HG02588 (cell line): ENCODE results near the gene EFNA5.

Experiments
- ATAC-seq: cut with Tn5 transposase; IDR thresholded peaks from one replicate; pipeline ENCODE4 v1.9.1; 2021; ENCODE audit warnings: mild to moderate bottlenecking, moderate library complexity; ENCODE audit not compliant: unreplicated experiment

Gene EFNA5

DNA sequence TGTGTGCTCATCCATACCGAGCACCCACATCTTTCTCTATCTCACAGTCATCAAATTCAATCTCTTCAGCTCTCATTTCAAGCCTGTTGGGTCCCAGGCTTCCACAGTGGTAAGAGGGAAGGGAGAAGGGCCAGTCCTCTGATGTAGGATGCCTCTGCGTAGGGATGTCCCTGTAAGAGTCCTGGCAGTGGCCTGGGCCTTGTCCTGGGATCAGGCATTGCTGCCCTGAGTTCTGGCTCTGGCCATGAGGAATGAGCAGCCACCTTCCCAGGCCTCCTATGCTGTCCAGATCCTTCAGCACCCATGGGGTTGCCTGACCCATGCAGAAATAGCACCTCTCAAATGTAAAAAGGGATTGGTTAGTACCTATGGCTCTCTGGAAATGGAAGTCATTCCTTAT lies 121.2 kb downstream of the EFNA5 start:
- no peak for ATAC-seq

DNA sequence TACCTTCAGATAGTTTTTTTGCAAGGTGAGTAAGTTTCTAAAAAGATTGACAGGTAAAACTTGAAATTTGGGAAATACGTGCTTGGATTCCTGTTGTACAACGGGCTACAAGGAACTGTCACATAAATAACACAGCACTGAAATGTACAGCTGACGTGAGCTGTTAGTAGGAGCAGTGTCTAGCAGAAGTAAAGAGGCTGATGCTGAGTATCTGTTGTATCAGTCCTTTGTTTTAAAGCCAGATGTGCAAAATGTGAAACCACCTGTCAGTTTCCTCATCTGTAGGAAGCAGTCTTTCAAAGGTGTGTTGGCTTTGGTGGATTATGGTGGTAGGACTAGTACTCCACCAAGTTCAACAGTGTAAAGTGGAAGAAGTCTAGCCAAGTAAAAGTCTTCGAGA lies 122.3 kb downstream of the EFNA5 start:
- ATAC-seq = no peak

DNA sequence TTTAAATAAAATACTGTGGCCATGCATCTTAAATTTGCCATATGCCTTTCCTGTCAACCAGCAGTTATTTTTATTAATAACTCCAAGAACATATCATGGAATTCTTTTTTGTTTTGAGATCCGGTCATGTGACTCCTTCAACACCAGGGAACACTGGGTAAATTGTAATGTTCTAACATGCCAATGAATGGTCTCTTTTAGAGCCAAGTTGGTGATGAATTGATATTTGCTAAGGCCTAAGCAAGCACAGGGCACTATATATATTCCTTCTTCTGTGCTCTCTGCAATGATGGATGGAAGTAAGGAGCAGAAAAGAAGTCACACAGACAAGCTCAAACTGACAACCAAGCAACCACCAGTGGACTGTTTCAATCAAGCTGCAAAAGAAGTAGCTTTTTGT lies 124.0 kb downstream of the EFNA5 start:
- ATAC-seq = no peak

DNA sequence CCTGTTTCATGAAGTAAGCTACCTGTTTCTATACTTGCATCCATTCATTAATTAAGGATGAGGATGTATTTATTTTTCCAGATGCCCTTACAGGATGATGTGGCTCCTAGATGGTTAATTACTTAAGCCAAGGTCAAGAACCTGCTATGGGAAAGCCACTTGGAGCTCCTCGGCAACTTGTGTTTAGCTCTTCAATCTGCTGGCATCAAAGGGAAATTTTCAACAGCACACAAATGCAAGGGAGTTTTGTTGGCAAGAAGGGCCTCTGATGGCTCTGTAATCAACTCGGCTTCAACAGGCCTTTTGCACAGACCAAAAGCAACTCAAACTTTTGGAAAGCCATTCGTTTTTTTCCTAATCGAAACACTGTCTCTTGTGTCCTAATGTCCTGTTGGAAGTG lies 125.3 kb downstream of the EFNA5 start:
- no peak for ATAC-seq

DNA sequence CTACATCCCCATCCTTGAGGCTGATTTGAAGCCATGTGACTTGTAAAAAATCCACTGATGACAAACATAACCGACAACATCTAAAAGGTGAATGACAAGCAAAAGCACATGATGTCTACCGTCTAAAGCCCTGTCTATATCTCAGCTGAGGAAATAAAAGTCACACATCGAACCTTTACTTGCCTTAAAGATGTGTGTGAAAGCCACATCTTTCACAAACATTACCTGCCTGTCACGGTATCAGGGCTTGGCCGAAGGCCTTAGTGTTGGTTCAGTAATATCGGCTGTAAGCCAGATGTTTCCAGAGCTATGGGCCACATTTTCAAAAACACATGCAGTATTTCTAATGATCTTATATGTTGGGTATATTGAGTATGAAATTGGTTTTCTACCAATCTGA lies 125.8 kb downstream of the EFNA5 start:
- ATAC-seq = no peak

DNA sequence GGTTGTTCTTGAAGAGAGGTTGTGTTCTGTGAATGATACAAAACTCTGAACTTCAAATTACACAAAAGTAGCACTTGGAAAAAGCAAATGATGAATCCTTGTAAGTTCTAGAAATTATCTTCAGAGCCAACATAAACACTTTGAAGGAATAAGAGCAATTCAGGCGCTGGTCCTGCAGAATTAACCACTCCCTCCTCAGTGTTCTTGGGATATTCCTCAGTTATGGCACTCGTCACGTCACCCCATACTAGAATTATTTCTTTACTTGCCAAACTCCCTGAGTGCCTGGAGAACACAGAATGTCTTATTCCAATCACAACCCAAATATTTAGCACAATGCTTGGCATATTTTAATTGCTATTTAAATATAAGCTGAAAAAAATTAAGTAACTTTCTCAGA lies 126.3 kb downstream of the EFNA5 start:
- ATAC-seq = no peak

DNA sequence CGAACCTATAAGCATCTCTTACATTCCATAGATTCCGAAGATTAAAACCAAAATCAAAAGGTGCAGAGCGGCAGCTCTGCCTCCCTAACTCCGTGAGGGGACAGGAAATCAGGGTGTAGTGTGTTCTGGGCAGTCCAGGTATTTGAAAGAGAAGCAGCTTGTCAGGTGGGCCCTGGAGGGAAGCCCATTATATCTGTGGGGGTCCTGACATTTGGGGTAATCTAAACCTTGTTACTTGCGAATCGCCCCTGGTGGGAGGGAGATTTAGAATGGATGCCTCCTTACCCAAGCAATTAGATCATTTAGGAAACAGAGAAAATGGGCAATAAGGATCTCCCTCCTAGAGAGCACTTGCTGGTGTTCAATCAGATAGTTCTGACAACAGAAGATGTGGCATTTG lies 126.9 kb downstream of the EFNA5 start:
- ATAC-seq = no peak

DNA sequence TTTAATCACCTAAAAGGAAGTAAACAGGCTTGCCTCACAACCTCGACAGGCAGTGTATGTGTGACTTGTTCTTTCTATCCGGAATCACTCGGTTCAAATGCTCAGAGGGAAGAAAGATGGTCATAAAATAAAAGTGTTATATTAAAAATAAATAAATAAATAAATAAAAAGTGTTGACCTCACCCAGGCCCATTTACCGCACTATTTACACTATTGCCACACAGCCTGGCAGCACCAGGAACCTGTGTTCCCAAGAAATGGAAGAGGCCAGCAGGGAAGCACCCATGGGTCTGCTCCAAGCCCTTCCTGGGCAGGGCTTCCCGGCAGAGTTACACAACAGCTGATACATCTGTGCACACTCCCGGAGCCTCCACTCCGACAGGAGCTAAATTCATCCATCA lies 127.9 kb downstream of the EFNA5 start:
- no peak for ATAC-seq

DNA sequence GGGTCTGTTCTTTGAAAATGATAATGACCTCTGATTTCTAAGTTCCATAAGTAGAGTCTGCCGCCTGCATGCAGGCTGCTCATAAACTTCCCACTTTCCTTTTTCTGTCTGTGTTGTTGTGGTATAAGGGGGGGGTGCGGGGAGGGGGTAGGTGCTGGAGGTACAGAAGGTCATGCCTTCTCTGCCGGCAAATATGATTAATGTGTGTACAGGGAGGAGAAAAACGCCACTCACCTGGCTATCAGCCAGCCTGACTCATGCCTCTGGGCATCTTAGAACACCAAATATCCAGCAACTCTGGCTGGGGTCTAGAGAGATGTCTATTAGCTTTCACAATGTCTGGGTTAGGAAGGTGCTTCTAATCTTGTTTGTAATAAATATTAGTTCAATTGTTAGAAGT lies 128.3 kb downstream of the EFNA5 start:
- ATAC-seq = no peak

DNA sequence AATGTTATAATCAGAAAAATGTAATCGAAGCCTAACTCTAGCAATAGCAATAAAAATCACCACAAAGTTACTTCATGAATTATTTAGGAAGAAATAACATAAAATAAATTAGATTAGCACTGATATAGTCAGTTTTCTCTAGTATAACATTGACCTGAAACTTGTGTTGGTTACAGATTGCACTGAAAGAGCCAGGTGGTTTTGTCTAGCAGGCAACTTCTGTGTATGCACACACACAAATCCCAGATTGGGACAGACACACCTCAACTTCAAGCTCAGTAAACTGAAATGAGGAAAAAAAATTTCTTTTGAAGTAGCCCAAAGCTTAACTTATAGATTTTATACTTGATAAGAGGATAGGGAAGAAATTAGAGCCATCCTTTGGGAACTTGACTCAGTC lies 129.3 kb downstream of the EFNA5 start:
- ATAC-seq = no peak

DNA sequence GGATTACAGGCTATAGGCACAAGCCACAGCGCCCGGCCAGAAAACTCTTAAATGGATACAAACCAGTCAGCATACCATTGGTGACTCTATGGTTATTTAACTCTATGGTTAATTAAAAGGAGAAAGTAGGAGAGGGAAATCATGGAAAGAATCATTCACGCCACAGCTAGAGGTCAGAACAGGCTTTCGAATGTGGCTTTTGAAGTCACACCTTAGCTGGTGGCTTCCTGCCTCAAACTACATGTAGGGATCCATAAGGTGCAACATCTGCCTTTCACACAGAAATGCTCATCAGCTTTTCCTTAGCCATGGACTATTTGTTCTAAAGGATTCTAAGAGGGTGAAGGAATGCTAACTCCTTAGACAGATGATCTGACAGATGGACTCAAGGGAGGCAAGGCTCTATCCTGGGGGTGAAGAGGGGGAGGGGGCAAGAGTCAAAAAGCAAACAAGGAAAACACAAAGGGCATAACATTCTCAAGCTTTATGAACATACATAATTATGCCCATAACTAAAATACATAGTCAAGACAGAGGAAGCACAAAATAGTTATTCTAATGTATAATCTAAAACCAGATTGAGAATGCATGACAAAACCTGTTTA lies 130.9 kb downstream of the EFNA5 start:
- no peak for ATAC-seq

DNA sequence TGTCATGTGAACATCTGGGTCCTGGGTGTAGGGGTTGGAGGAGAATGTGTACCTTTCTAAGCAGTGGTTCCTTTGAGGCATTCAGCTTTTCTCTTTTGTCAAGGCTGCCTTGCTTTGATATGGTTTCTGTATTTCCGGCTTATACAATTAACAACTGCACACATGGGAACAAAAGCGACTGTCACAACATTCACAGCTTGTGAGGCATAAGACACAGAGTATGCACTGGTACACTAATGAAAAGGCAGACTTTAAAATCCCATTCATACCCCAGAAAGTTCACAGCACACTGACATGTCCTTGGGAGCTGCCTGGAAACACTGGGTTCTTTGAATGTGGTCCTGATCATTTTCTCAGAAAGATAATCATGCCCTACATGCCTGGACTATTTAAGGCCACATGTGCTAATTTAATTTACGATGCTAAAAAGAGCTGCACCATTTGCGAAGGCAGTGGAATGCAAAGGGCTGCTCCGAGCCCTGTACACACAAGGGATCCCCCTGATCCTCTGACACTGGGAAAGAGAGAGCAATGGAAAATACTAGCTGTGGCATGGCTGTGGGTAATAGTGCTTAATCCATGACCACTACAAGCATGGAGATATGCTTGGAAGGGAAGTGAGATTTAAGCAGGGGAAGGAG lies 131.8 kb downstream of the EFNA5 start:
- ATAC-seq = no peak

DNA sequence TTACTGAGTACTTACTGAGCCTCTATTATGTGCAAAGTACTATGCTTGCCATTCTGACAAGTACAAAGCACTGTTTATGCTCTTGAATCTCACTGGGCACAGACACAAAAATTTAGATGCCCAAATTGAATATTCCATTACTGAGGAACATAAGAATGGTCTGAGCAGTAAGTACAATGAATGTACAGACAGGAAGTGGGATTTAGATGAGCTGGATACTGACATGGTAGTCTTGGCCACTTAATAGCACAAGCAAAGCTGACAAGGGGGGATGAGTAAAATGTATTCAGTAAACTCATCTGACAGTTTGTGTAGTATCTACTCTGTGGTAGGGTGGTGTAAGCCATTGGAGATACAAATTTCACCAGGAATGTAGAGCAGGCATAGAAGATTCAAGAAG lies 132.4 kb downstream of the EFNA5 start:
- no peak for ATAC-seq

DNA sequence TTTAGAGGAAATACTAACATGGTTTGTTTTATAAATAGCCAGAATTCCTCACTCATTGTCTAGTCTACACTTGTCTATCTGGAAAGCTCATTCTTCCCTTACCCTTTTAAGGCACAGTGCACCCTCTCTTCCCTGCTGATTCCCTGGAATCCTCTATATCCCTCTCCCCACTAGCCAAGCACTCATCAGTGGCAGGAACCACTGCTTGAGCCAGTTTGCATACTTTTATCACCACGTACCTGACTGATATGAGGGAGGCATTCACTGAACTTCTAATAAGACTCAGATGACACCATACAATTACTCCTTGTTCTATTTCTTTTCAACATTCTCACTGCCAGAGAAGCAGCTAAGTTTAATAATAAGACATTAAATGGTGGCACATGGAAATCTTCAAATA lies 134.9 kb downstream of the EFNA5 start:
- ATAC-seq = no peak

DNA sequence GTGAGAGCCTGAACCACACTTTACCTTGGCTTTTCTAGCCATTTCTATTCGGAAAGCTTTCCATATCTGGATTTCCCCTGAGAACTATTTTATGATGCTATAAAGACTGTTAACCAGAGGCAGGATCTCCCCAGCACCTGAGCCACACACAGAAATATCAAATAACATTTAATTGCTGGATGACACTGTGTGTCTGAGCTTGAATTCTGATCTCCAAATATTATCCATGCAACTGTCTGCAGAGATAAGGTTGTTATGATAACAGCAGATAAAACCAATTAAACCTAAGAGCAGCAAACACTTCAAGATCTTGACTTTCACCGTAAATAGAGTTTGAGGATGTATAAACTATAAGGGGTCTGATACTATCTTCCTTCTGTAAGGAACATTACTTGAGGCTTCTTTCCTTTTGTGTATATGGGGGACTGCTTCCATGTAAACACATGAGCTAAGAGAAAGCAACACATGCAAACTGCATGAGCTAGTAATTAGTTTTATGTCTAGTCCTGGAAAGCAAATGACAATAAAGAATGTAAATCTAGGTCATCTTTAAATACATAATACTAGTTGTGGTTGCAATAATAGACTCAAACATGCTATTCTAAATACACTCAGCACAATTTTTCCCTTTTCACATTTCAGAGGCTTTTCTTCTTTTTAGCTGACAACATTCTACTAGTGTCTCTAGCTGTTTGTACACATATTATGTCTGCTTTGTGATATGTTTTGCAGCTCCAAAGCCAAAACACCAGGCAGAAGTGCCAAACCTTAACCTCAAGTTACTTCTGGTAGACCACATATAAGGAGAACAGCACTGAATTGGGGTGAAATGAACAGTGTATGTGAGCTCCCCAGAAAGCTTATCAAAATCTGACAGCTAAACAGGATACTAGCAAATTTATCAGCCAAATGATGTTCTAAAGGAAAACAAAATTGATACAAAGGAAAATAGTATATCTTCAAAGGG lies 136.5 kb downstream of the EFNA5 start:
- ATAC-seq = no peak

DNA sequence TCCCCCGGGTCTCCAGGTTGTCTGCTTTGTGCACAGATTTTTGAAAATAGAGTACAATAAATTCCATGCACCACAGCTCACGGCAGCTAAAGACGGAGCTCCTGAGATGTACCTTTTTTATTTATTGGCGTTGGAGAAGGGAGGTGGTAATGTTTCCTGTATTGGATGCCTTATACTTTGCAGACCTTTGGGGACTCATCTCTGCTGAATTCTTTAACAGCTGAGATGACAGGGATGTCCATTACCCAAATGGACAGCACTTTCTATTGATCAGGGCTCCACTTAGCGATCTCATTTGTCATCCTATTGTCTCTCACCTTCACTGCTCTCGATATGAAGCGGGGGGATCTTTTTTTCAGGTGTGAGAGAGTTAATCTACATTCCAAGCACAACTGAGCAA lies 137.8 kb downstream of the EFNA5 start:
- no peak for ATAC-seq

DNA sequence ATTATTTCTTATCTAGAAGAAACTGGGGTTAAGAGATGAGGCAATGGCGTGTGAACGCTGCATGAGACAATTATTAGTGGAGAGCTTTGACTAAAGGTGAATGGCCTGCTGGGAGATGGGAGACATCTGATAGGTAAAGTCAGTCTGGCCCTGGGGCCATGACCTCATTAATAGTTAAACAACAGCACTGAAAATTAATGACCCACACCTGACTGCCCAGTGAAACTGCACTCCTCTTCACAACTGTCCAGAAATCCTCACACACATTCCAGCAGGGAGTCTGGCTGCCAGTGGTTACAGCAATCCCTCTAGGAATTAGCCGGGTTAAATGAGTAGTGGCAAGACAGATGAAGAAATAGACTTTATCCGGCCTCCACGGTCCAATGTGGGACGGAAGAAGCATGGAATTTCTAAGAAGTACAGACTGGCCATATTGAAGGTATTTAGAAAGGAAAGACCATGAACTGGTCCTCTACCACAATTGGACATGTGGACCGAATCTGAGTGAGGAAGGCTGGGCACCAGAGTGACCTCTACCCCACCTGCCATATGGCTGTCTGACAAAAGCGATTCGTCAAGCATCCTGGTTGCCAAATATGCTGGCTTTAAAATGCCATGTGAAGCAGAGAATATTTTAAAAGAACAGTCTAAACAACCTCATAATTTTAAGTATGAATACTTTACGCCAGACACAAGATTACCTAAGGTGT lies 138.4 kb downstream of the EFNA5 start:
- ATAC-seq = no peak

DNA sequence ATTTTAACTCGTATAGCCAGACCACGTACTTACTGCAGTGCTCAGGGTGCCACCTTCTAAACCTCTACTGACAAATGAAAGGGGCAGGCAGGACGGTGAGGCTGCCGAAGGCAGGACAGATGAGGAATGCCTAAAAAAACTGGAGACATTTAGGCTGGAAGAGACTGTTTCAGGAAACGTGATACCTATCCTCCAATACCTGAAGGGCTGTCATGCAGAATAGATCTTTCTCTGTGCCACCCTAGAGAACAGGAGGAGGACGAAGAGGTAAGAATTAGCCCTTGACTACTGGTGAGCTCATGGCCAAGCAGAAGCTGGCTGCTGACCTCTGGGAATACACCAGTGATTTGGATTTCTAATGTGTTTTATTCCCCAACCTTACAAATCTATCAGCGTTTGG lies 139.4 kb downstream of the EFNA5 start:
- ATAC-seq = no peak

DNA sequence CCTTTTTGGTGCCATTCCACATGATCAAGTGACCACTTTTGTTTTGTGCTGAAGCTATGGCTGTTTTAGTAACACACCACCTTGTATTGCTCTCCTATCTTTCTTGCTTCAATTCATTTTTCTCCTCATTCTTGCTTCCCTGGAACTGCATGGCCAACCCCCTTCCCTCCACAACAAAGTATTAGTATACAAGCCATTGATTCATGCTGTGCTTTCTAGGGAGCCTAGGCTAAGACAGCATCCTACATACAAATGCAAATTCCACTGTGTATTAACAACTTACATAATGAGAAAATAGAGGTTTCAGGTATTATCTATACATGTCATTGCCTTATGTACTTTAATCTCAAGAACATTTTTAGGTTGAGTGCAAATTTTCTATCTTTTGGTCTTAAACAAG lies 141.1 kb downstream of the EFNA5 start:
- ATAC-seq = no peak

DNA sequence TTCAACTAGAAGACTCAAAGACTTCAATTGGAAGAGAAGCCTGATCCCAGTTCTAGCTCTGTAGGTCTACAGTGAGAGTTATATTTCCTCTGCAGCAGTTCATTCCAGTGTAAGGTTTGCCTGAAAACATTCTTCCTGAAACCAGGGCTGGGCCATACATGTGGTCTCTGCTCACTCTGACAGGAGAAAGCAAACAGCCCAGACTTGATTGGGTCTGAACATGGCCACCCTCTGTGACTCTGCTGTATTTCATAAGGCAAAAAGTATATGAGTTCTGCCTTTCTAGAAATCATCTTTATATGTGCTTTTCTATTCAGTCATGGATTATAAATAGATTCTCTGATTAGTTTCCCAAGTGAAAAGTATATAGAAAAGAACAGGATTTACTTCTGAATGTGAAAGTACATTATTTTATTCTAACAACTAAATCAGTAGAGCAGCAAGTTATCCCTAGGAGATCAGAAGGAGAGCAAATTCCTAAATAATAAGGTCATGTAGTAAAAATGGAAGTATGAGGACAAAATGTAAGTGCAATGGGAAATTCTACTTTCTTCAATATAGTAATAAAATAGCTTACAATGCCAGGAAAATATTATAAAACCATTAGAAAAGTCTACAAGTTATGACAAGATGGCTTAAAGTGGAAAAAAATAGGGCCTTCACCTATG lies 144.3 kb downstream of the EFNA5 start:
- ATAC-seq = no peak

DNA sequence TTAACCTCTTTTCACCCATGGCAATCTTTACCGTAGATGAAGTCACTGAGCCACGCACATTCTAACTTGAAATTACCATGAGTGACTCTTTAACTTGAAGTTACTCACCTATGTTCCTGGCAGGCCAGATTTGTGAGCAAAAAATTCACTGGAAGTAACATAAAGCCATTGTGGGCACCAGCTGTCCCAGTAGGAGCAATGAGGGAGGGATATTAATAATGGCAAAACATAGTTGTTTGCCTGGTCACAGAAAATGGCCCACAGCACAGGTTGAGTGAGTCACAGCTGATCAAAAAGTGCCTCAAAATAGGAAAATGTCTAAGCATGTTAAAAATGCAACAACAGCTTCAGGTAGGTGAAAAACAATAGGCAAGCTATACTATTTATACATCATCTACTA lies 146.6 kb downstream of the EFNA5 start:
- no peak for ATAC-seq
